ENCODE results near the gene GPR161. TPM values are rescaled to one million over a fixed set of nuclear protein-coding genes. Genes with fewer than 3 reads are reported as not detected.

GPR161 gene
- polyA plus RNA-seq, 1 donor (not counting 4 experiments of a cell fraction or from before 2014, with no cell fraction given): 7.8 TPM

DNA sequence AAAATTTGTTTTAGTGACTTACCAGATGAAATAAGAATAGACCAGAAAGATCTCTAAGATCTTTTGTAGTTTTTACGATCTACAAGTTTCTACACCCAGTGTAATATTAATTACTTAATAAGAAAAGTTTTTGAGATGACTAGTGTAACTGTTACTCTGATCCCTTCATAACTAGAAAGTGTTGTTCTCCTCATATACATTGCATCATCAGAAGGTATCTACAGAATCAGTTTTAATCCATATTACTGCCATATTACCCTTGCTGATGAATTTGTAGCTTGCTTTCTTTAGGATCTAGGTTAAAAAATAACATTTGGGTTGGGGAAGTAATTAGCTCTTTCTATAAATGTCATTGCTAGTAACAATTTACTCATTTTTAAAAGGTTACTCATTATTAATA is 72.5 kb downstream of the GPR161 start:
- no peaks in the 10 kb centered on the region for H3K4me1 ChIP-seq (ENCODE audit: control insufficient read depth, extremely low read depth, insufficient read depth, low read length)
- TF ChIP-seq EZH2 (IDR thresholded peaks at IDR 0.05; ENCODE audit: low read length): no peak
- TF ChIP-seq, protein P1, sequence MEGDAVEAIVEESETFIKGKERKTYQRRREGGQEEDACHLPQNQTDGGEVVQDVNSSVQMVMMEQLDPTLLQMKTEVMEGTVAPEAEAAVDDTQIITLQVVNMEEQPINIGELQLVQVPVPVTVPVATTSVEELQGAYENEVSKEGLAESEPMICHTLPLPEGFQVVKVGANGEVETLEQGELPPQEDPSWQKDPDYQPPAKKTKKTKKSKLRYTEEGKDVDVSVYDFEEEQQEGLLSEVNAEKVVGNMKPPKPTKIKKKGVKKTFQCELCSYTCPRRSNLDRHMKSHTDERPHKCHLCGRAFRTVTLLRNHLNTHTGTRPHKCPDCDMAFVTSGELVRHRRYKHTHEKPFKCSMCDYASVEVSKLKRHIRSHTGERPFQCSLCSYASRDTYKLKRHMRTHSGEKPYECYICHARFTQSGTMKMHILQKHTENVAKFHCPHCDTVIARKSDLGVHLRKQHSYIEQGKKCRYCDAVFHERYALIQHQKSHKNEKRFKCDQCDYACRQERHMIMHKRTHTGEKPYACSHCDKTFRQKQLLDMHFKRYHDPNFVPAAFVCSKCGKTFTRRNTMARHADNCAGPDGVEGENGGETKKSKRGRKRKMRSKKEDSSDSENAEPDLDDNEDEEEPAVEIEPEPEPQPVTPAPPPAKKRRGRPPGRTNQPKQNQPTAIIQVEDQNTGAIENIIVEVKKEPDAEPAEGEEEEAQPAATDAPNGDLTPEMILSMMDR (optimal IDR thresholded peaks at IDR 0.05 in 1 of 3, IDR thresholded peaks at IDR 0.05 in 1 of 3, conservative IDR thresholded peaks at IDR 0.05 in 1 of 3; ENCODE audit: extremely low read depth in 1 of 3, insufficient read depth in 2 of 3, low read length in 3 of 3): no peak
- H3K4me2 ChIP-seq (ENCODE audit: control insufficient read depth, extremely low read depth, insufficient read depth, low read depth, low read length): no peak overlapping the region
- H3K36me3 ChIP-seq (ENCODE audit: control insufficient read depth in 2 of 2, extremely low read depth in 1 of 2, insufficient read depth in 2 of 2, low read length in 2 of 2): peaks cover 0 to 5% of the 10 kb centered on the region in 2 experiments
- dilution Hi-C loops (cut with MboI; ENCODE audit: extremely low pct_ligation_motif_present, low sequenced_read_pairs): no loop called here
- no peak overlapping the region for H2AFZ ChIP-seq (ENCODE audit: control insufficient read depth, low read length)
- H3K9me3 ChIP-seq (ENCODE audit: control insufficient read depth, low read depth, low read length): no peaks in the 10 kb centered on the region
- no peaks in the 10 kb centered on the region for H3K9me1 ChIP-seq (ENCODE audit: control insufficient read depth, extremely low read depth, insufficient read depth, low read length)
- no peak overlapping the region for H3K9ac ChIP-seq (ENCODE audit: control insufficient read depth, extremely low read depth, insufficient read depth, low read length)
- no peaks in the 10 kb centered on the region for H3K79me2 ChIP-seq (ENCODE audit: control insufficient read depth, insufficient read depth, low read length)
- H3K27ac ChIP-seq (ENCODE audit: control insufficient read depth, insufficient read depth, low read length): no peak overlapping the region
- no peak for DNase-seq (ENCODE audit: low read depth, low spot score)
- H3K27me3 ChIP-seq (ENCODE audit: control insufficient read depth, extremely low read depth, insufficient read depth, low read length): no peaks in the 10 kb centered on the region
- no peak for FAIRE-seq
- no peaks in the 10 kb centered on the region for H4K20me1 ChIP-seq (ENCODE audit: control insufficient read depth, extremely low read depth, insufficient read depth, low read length)
- H3K4me3 ChIP-seq (ENCODE audit: control insufficient read depth in 2 of 3, extremely low read depth in 1 of 3, insufficient read depth in 2 of 3, low read depth in 1 of 3, low read length in 3 of 3): no peak overlapping the region

DNA sequence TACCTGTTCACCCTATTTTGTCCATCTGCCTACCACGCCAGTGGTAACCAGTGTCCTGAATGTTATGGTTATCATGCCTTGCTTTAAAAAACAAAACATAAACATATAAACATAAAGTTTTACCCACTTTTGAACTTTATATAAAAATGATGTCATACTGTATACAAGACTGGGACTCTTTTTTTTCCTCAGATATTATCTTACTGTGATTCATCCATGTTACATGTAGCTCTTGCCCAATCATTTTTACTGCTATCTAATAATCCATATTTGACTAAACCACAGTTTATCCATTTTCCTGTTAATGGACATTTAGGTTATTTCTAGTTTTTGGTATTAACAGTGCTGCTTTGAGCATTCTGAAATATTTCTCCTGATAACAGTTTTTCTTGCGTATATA is 78.8 kb downstream of the GPR161 start:
- H3K9me3 ChIP-seq (ENCODE audit: control insufficient read depth, low read depth, low read length): no peaks in the 10 kb centered on the region
- FAIRE-seq (no peak), DNase-seq (ENCODE audit: low read depth, low spot score) (no peak)
- no peaks in the 10 kb centered on the region for H3K4me1 ChIP-seq (ENCODE audit: control insufficient read depth, extremely low read depth, insufficient read depth, low read length)
- H3K79me2 ChIP-seq (ENCODE audit: control insufficient read depth, insufficient read depth, low read length): no peaks in the 10 kb centered on the region
- TF ChIP-seq, protein P1 (optimal IDR thresholded peaks at IDR 0.05 in 1 of 3, IDR thresholded peaks at IDR 0.05 in 1 of 3, conservative IDR thresholded peaks at IDR 0.05 in 1 of 3; ENCODE audit: extremely low read depth in 1 of 3, insufficient read depth in 2 of 3, low read length in 3 of 3): no peak
- TF ChIP-seq EZH2 (IDR thresholded peaks at IDR 0.05; ENCODE audit: low read length): no peak
- dilution Hi-C loops (cut with MboI; ENCODE audit: extremely low pct_ligation_motif_present, low sequenced_read_pairs): no loop called here
- no peaks in the 10 kb centered on the region for H3K9me1 ChIP-seq (ENCODE audit: control insufficient read depth, extremely low read depth, insufficient read depth, low read length)
- no peak overlapping the region for H3K4me2 ChIP-seq (ENCODE audit: control insufficient read depth, extremely low read depth, insufficient read depth, low read depth, low read length)
- no peak overlapping the region for H2AFZ ChIP-seq (ENCODE audit: control insufficient read depth, low read length)
- no peaks in the 10 kb centered on the region for H3K27me3 ChIP-seq (ENCODE audit: control insufficient read depth, extremely low read depth, insufficient read depth, low read length)
- no peak overlapping the region for H3K4me3 ChIP-seq (ENCODE audit: control insufficient read depth in 2 of 3, extremely low read depth in 1 of 3, insufficient read depth in 2 of 3, low read depth in 1 of 3, low read length in 3 of 3)
- H4K20me1 ChIP-seq (ENCODE audit: control insufficient read depth, extremely low read depth, insufficient read depth, low read length): no peaks in the 10 kb centered on the region
- peaks cover 3 to 4% of the 10 kb centered on the region in 2 experiments for H3K36me3 ChIP-seq (ENCODE audit: control insufficient read depth in 2 of 2, extremely low read depth in 1 of 2, insufficient read depth in 2 of 2, low read length in 2 of 2)
- H3K9ac ChIP-seq (ENCODE audit: control insufficient read depth, extremely low read depth, insufficient read depth, low read length): no peak overlapping the region
- H3K27ac ChIP-seq (ENCODE audit: control insufficient read depth, insufficient read depth, low read length): no peak overlapping the region
